Stimulated activated CD8-positive, alpha-beta memory T cell treated with anti-CD3 and anti-CD28 coated beads, Interleukin-2, amount 100 ng/mL, for 48 hours (primary cell): ENCODE measurements around the gene MITF.

Source experiments
- DNase-seq, 2 donors: peaks; one replicate each; pipeline ENCODE4 v3.0.0-alpha.2; 2020; ENCODE audit warnings: low read depth in 2 of 2

The MITF gene, protein sequence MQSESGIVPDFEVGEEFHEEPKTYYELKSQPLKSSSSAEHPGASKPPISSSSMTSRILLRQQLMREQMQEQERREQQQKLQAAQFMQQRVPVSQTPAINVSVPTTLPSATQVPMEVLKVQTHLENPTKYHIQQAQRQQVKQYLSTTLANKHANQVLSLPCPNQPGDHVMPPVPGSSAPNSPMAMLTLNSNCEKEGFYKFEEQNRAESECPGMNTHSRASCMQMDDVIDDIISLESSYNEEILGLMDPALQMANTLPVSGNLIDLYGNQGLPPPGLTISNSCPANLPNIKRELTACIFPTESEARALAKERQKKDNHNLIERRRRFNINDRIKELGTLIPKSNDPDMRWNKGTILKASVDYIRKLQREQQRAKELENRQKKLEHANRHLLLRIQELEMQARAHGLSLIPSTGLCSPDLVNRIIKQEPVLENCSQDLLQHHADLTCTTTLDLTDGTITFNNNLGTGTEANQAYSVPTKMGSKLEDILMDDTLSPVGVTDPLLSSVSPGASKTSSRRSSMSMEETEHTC

DNA sequence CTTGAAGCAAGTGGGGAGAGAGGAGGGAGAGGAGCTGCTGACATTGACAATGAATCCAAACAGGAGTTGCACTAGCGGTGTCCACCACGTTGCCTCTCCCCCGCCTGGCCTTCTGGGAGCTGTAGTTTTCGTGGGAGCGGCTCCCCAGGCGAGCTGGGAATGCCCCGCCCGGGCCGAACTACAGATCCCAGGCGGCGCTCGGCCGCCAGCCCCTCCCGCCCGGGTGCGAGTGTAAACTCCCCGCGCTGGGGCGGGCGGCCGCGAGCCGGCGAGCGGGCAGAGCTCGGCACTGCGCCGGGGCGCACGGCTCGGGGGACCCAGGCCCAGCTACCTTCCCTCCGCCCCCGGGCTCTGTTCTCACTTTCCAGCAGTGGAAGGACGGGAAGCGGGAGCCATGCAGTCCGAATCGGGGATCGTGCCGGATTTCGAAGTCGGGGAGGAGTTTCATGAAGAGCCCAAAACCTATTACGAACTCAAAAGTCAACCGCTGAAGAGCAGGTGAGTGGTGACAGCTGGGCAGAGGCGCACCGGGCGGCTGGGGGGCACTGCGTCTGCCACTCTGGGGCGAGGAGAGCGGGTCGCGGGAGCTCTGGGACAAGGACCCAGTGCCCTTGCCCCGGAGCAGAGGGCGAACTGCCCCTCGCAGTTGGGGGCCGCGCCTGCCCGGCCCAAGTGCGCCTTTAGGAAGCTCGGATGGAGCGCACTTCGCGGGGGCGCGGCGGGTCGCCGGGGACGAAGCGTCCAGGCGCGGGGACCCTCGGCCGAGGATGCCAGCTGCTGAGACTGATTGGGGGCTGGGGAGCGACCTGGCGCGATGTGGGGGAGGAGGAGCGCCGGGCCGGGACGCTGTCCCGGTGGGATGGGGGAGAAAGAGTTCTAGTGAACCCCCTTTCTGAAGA, at the start of gene MITF:
MITF (plus strand) TSS at position 261 of the 899 bp plus-strand sequence; CDS start at position 395, 134 bp downstream.
- peak; percentile 28 to 36 for DNase-seq

DNA sequence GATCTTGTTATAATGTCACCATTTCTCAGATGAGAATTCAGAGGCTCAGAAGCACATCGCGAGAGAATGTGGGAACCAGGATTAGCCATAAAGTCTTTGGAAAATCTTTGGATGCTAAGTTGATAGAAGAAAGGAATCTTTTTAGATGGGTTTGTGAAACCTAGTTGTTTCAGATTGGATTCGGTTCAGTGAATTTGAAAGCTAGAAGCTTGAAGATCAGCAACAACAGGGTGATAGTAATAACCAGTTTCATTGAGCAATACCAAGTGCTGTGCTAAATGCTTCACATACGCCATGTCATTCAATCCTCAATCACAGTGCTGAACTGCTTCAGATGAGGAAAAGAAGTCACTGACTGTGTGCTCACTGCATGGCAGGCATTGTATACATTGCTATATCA, 47.4 kb upstream of the MITF start:
- DNase-seq: no peak

DNA sequence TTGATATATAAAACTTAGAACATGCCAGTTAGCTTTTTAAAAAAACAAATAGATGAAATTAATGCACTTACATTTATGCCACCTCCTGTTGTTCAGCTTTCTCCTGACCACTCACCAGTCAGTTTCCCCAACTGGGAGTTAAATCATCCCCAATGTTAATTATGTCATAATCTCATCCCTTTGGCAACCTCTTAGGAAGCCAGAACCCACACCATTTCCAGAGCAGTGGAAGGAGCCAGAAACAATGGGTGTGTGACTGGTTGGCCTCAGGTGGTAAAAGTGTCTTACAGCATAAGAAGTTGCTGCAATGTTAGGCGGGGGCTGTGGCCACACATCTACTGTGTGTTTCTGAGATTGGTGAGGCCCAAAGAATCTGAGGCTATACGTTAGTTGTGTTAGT, 46.5 kb upstream of the MITF start:
- no peak for DNase-seq

DNA sequence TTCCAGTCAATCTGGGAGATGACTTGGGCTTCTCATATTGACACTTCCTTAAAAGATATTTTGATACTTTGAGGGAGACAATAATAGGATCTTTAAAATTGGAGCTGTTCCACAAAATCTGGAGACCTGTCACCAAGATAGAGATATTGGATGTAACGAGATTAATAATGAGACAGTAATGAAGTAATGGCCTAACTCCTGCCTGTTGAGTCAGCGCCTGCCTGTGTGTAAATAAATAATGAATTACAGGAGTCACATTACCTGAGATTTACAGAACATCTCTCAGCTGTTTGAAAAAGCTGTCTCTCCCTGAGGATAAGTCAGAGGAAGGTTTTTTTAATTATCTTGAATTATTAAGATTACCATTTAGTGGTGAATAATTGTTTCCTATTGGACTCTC, 43.8 kb upstream of the MITF start:
- DNase-seq: no peak

DNA sequence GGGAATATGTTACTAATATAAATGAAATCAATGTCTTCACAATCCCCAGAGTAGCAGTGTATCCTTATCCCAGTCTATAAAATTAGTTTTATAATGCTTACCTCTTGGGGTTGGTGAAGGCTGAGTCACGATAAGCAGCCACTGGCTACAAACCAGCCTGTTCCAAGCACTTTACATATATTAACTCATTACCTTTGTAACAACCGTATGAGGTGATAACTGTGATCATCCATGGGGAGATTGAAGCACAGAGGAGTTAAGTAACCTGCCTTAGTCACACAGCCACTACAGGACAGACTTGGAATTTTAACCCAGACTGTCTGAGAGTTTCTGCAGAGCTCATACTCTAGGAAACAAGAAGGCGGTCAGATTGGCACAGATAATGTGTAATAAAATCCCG, 43.3 kb upstream of the MITF start:
- no peak for DNase-seq

DNA sequence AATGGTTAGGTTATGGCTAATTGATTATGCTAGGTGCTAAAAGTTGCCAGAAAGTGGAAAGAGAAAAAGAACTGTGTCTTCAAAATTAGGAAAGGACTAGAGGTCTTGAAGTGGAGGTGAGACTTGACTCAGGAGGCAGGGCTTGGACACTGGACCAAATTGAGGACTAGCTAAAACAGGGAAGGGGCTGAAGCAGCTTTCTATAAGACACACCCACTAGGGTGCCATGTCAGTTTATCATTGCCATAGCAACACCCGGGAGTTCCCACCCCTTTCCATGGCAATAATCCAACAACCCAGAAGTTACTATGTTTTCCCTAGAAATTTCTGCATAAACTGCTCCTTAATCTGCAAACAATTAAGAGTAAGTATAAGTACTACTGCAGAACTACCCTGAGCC, 42.9 kb upstream of the MITF start:
- DNase-seq: no peak

DNA sequence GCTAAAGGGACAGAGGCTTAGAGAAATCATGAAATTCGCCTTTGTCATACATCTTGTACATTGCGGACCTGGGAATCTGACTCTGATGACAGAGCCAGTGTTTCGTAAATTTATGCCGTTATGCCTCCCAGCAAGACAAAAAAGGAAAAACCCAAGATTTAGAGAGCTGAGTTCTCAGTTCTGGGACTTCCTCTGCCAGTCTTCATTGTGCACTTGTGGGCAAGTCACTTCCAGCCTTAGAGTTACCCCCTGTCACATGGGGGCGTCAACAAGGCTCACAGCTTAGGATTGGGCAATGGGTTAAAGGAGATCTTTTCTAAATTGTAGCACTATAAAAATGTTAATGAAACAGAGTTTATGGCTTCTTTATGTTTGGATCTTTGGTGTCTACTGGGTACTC, 41.9 kb upstream of the MITF start:
- no peak for DNase-seq

DNA sequence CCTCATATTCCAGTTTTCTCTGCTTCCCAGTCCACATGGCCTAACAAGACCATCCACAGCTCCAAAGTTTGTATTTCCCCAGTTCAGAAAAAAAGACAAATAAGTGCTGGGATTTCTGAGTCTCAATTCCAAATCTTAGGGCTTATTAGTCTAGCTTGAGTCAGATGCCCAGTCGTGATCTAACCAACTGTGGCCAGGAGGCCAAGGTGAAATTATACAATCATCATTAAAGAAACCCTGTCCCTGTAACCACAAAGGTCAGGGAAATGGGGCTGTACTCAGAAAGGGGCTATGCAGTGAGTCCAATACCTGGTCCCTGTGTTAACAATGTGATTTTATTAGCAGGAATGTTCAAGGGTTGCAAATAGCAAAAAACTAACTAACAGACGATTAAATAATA, 40.5 kb upstream of the MITF start:
- DNase-seq: no peak

DNA sequence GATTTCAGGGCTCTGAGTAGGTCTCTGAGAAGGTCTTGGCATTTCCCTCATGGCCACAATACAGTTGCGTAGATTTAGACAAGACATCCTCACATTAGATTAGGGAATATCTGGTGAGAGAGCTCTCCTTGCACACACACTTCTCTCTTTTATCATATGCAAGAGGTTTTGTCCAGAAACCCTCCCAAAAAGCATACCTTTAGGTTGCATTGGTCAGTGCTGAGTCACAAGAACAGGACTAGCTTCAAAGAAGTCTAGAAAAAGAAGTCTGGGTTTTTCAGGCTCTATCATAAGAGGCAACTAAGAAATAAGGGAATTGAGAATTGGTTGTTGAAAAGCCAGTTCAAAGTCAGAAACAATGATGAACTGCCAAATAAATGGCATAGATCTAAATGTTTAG, 40.1 kb upstream of the MITF start:
- DNase-seq: no peak

DNA sequence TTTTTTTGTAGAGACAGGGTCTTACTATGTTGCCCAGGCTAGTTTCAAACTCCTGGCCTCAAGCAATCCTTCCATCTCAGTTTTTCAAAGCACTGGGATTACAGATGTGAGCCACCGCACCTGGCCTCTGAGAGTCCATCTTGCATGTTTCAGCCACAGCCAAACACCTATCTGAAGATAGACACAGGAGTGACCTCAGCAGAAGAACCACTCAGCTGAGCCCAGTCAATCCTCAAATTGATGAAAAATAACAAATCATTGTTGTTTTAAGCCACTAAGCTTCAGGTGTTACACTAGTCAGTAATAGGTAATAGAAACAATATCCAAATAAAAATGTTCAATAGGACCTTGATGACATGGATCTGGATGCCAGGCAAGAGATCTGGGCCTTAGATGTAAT, 38.3 kb upstream of the MITF start:
- no peak for DNase-seq

DNA sequence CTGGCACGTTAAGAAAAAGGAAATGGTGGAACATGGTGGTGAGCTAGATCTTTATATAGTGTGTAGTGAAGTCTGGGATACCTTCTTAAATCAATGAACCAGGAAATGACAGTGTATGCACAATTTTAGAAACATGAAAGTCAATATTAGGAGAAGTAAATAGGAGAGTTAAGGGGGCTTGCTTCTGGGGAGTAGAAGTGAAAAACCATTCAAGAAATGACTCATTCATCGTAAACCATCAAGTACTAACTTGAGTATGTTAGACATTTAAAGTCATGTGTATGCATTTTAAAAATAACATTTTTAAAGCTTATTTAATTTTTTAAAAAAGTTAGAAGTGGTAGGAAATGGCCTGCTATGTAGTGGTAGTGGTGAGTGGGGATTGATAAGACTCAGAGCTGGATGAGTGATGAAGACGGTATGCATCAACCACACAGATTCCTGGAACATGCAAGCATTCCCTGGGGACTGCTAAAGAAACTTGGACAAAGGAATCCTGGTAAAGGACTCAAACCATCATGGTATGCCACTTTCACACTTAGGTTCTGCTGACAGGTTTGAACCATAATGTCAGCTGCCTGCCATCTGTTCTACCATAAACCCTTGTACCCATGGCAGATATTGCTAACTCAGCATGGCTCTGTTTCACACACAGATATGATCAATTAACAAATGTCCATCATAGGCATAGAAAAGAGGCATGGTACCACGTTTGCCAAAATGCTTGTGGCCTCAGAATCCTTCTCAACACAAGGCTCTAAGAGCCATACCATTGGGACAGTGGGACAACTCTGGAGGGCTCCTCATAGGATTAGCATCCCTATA, 28.9 kb upstream of the MITF start:
- DNase-seq: no peak

DNA sequence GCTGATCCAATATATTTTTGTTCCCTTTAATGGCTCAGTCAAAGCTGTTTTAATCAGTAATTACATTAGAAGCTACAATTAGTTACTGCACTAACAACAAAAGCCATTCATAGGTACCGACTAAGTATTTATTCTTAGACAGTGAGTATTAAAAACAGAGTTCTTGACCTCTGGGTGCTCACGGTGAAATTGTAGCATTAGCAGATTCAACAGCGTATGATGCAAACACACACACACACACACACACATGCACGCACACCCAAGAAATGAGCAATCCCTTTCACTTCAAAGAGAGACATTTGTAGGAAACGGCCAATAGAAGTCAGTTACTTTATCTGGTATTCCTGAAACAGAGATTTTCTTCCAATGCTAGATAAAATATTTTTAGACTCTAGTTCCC, 27.0 kb upstream of the MITF start:
- DNase-seq: no peak

DNA sequence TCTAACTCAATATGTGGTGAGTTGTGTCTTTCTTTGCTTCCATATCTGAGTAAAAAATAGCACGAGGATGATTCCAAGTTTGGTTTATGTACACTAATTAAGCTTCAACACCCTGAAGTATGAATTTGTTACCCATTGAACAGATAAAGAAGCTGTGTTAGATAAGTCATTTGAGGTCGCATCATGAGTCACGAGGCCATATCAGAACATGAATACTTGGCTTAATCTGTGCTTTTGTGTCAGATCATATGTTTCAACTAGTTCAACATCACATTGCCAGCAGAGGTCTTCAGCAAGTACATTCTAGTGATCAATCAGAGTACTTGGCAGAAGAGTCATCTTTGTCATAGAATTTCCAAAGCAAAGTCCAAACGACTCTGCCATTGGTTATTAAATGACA, 26.3 kb upstream of the MITF start:
- DNase-seq: no peak

DNA sequence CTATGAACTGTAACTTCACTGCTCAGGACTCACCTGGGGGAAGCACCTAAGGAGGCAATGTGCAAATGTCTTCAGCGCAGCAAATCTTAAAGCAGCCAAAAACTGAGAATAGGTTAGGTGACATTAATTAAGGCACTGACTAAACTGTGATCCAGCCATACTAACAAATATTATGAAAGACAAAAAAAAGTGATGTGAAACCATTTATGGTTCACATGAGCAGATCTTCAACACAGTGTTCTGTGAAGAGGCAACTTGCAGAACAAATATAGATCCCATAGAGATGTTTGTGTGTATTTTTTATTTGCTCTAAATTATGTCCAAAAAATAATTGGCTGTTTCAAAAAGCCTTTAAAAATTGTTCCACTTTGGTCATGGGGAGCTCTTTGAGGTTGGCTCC, 24.1 kb upstream of the MITF start:
- DNase-seq: no peak

DNA sequence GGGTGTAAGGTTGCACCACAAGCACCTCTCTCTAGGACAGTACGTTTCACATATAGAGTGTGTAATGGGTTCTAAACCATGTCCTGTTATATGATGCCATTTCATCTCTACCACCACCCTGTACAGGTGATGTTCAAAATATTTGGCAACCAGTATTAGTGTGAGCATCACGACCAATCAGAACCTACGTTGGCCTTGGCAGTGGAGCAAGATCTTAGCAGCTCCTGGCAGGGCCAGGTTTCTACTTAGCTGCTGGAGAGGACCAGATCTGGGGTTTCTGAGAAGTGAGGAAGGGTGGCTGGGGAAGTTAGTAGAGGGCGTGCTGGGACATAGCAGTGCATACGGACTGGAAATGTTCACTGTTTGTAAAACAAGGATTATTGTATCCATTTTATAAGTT, 23.1 kb upstream of the MITF start:
- DNase-seq: no peak

DNA sequence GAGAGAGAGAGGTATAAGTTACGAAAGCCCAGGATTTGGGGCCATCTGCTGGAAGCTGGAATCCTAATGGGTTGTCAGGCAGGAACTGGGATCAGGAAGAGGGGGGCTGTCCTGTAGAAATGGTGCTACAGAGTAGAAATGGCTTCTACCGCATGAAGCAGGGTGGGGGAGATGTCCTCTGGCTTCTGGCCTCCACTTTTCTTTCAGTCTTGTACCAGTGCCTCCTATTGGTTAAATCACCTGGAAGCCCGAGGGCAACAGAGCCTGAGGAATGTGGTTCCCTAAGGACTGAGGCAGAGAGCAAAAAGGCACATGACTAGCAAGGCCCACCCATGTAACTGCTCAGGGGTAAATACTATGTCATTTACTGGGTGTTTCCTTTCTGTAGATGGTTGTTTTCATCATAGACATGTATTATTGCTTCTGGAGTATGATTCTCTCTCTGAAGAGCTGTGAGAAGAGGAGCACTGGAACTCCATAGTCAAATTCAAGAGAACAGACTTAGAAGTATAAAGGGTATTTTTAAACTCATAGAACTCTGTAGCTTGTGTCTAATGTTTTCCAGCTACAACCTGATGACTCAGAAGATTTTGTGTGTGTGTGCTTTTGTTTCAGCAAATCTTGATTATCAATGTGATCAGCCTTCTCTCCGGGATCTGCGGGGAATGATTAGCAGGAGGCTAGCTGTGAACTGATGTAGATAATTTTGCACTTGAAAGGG, 20.2 kb upstream of the MITF start:
- DNase-seq: no peak

DNA sequence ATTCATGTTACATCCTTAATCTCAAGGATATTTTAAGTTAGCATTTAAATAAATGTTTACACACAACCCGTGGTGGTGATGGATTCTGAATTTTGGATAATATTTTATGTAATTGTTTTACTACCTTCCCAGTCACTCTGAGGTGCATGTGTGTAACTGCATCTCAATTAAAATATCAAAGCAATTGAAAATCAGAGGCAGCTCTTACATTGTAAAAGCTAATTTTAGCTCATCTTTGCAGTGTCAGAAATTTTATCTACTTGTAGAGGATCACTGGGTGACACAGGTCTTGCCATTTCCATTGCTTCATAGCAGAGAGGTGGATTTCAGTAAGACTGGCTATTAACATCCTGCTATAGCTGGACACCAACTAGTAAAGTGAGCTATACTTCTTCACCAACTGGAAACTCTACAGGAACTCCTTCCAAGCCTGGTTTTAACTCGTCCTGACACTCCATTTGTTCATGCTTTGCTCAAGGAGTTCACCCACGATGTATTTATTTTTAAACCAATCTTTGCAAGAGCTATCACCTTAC, 19.6 kb upstream of the MITF start:
- DNase-seq: no peak

DNA sequence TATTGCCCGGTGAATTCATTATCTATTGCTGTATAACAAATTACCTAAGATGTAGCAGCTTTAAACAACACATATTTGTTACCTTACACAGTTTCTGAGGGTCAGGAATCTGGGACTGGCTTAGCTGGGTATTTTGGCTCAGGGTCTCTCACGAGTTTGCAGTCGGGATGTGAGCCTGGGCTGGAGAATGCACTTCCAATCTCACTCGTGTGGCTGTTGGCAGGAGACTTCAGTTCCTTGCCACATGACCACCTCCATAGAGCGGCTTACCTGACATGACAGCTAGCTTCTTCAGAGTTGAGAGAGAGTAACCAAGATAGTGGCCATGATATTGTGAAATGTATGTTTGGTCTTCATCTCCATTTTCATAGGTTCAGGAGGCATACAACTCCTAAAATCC, 18.4 kb upstream of the MITF start:
- DNase-seq: no peak

DNA sequence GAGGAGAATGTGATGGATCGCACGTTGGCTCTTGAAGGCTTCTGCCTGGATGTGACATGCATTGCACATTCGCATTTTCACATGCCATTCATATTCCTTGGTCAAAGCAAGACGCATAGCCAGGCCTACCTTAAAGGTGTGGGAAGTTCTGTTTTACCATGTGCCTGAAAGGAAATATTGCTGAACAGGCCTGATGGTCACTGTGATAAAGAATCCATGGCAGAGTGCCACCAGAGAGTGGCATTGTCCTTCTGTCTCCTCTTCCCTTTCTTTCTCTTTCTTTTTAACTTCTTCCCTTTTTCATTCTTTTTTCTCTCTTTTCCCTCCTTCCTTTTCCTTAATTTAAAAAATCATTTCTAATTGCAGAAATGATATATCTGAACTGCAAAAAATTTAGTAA, 15.9 kb upstream of the MITF start:
- no peak for DNase-seq

DNA sequence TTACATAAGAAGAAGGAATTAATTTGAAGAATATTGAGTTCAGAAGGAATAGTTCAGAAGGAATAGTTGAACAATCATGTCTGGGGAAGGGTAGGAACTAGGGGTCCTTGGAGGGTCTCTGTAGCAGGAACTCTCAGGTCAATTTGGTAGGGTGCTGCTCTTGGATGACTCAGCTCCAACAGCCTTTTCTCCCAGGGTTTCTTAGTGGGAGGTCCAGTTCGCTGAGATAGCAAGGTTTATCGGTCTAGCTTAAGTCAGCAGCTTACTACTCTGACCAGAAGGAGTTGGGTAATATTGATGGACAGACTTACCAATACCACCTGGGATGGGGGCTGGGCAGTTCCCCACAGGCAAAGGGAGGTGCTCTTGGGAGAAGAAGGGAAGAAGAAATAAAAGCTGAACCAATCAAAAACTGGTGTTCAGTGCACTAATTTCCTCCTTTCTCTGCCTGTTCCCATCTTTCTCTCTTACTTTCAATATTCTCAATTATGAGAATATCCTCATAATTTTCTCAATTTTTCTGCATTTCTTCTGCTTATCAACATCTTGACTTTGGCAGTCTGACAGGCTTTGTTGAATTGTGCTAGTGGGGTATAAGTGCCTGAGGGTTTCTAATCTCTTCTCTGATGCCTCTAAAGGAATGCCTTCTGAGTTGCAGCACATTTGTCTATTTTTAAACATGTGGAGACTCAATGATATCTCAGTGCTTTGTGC, 14.4 kb upstream of the MITF start:
- no peak for DNase-seq
